ENCODE results near the gene SATB1.

GRCh38 chr3:18436213-18436612 is 11.1 kb upstream of the SATB1 start:
- TF ChIP-seq, protein P1, sequence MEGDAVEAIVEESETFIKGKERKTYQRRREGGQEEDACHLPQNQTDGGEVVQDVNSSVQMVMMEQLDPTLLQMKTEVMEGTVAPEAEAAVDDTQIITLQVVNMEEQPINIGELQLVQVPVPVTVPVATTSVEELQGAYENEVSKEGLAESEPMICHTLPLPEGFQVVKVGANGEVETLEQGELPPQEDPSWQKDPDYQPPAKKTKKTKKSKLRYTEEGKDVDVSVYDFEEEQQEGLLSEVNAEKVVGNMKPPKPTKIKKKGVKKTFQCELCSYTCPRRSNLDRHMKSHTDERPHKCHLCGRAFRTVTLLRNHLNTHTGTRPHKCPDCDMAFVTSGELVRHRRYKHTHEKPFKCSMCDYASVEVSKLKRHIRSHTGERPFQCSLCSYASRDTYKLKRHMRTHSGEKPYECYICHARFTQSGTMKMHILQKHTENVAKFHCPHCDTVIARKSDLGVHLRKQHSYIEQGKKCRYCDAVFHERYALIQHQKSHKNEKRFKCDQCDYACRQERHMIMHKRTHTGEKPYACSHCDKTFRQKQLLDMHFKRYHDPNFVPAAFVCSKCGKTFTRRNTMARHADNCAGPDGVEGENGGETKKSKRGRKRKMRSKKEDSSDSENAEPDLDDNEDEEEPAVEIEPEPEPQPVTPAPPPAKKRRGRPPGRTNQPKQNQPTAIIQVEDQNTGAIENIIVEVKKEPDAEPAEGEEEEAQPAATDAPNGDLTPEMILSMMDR (IDR thresholded peaks at IDR 0.05; ENCODE audit: insufficient read depth, low read length), result no peak
- TF ChIP-seq REST (IDR thresholded peaks at IDR 0.05; ENCODE audit: insufficient replicate concordance, low read depth) (no peak), SPI1 (IDR thresholded peaks at IDR 0.05; ENCODE audit: borderline replicate concordance, low read depth) (no peak), GABPA (IDR thresholded peaks at IDR 0.05; ENCODE audit: low read depth) (no peak)

Measured in HL-60 (cell line).